Kidney glomerular epithelial cell (primary cell): ENCODE results near the gene HNRNPUL2.

ENCODE experiments used
- DNase-seq: peaks from one replicate; lab custom pipeline; 2025; lab: John Stamatoyannopoulos, UW

Gene HNRNPUL2

DNA sequence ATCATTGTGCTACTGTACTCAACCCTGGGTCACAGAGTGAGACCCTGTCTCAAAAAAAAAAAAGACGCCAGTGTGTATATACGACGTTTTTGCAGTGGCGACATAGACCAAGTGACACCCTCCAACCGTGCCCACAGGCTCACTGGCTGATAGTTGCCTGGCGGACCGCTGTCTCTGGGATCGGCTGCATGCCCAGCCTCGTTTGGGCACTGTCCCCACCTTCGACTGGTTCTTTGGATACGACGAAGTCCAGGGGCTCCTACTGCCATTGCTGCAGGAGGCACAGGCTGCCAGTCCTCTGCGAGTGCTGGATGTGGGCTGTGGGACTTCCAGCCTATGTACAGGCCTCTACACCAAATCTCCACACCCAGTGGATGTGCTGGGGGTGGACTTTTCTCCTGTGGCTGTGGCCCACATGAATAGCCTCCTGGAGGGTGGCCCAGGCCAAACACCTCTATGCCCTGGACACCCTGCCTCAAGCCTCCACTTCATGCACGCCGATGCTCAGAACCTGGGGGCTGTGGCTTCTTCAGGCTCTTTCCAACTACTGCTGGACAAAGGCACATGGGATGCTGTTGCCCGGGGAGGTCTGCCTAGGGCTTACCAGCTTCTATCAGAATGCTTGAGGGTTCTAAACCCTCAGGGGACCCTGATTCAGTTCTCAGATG, 60.9 kb downstream of the HNRNPUL2 start:
- DNase-seq: no peak

- no peak for DNase-seq
Measured at GRCh38 chr11:62665599-62666258, 61.5 kb downstream of the HNRNPUL2 start.

DNA sequence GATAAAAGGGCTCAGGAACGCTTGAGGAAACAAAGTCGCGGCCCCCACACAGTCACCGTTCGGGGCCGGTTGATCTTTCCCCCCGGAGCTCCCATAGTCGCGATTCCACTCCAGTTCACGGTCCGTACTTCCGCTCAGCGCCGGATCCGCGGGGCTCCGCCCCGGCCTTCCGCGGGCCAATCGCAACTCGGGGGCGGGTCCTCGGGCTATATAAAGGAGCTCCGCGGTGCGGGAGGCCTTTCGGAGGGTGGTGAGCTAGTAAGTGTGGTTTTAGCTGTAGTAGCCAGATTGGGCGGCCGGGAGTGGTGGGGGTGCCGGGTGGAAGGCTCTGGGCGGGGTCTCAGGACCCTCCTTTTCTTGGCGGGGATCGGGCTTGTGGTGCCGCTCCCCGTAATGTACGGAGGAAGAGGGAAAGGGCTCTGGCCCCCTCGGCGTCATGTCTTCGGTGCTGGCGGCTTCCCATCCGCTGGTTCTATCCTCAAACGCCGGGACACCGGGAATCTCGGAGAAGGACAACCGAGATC, 62.1 kb downstream of the HNRNPUL2 start, which contains the start of the genes C11orf98 and CSKMT:
Gene C11orf98, minus strand, starts transcription at position 136 of the 524 bp plus-strand sequence. Its CDS starts 41 bp downstream, at position 95.
Gene CSKMT, plus strand, starts transcription at position 238 of the 524 bp plus-strand sequence. CDS start 568 bp downstream, outside the sequence.
- peak; percentile 93 for DNase-seq

- DNase-seq: peak; percentile 74
Measured at GRCh38 chr11:62664405-62665074, 62.7 kb downstream of the HNRNPUL2 start.
